ENCODE measurements around the gene AMER2.

DNA sequence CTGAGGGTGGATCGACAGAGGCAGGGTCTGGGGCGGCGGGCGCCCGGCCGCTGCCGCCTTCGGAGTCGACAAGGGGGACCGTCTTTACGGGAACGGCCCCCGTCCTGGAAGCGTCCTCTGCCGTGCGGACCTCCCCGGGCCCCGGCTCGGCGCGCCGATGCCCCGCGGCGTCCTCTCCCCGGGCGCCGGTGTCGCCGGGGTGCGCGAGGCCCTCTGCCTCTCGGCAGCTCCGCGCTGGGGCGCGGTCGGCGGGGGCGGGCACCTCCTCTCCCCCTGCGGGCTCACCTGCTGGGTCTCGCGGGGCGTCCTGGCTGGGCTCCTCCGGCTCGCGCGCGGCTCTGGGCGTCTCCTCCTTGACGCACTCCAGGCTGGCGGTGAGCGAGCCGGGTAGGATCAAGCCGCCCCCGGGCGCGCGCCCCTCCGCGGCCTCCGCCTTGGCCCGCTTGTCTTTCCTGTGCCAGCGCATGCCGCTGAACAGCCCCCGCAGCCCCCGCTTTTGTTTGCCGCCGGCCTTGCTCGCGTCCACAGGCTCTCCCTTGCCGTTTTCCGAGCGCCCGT lies 1.5 kb downstream of the AMER2 start:
- TF ChIP-seq, protein P1, sequence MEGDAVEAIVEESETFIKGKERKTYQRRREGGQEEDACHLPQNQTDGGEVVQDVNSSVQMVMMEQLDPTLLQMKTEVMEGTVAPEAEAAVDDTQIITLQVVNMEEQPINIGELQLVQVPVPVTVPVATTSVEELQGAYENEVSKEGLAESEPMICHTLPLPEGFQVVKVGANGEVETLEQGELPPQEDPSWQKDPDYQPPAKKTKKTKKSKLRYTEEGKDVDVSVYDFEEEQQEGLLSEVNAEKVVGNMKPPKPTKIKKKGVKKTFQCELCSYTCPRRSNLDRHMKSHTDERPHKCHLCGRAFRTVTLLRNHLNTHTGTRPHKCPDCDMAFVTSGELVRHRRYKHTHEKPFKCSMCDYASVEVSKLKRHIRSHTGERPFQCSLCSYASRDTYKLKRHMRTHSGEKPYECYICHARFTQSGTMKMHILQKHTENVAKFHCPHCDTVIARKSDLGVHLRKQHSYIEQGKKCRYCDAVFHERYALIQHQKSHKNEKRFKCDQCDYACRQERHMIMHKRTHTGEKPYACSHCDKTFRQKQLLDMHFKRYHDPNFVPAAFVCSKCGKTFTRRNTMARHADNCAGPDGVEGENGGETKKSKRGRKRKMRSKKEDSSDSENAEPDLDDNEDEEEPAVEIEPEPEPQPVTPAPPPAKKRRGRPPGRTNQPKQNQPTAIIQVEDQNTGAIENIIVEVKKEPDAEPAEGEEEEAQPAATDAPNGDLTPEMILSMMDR (conservative IDR thresholded peaks at IDR 0.05): no peak
- no peak for TF ChIP-seq EZH2 (IDR thresholded peaks at IDR 0.05; ENCODE audit: low read depth)

Measured in PC-9 (cell line).